Nephron progenitor cell (in vitro differentiated cells): ENCODE data around the gene NLGN3.

Experiments used
- DNase-seq: peaks from one replicate; pipeline ENCODE4 v3.0.0; 2021
- H3K27ac Mint-ChIP-seq: 2 replicates; pipeline ENCODE4 v1.8.0; 2021; ENCODE audit warnings: mild to moderate bottlenecking, moderate library complexity, mixed read lengths
- H3K27me3 Mint-ChIP-seq: 2 replicates; pipeline ENCODE4 v1.8.0; 2021; ENCODE audit warnings: mild to moderate bottlenecking, low read depth, mixed read lengths; ENCODE audit not compliant: poor library complexity
- H3K36me3 Mint-ChIP-seq: 2 replicates; pipeline ENCODE4 v1.8.0; 2021; ENCODE audit warnings: low read depth, mixed read lengths
- H3K4me1 Mint-ChIP-seq: 2 replicates; pipeline ENCODE4 v1.8.0; 2021; ENCODE audit warnings: mixed read lengths
- H3K4me3 Mint-ChIP-seq: 2 replicates; pipeline ENCODE4 v1.8.0; 2021; ENCODE audit warnings: mild to moderate bottlenecking, moderate library complexity, mixed read lengths
- H3K9me3 Mint-ChIP-seq: 2 replicates; pipeline ENCODE4 v1.8.0; 2021; ENCODE audit warnings: mild to moderate bottlenecking, moderate library complexity, mixed read lengths
- TF ChIP-seq, protein P1 (sequence below): fragments of 200-600 bp; sonication (generic); IDR thresholded peaks from 2 replicates; pipeline ENCODE4 v1.5.0; 2021; ENCODE audit warnings: antibody characterized with exemption

Gene NLGN3

DNA sequence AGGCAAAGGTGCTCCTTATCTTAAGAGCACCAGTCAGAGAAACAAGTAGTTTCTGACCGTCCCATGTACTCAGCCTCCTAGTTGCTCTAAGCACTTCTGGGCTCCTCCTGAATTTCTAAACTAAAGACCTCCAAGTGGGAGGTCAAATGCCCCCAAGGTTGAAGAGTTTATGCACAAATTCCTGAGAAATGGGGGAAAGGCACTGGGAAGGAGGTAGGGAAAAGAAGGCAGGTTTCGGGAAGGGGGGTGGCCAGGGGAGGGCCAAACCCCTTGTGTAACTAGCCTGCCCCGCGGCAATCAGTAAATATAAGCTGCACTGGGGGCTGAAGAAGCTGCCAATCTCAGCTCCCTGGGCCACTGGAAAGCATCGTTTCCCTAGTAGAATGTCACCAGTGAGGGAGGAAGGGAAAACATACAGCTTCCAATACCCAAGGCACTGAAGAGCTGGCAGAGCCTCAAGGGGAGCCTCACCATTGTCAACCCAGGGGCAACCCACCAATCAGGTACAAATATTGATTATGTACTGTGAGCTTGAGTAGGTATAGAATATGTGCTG lies 45.6 kb upstream of the NLGN3 start:
- peaks cover 47% of the 10 kb centered on the region for H3K9me3 Mint-ChIP-seq
- H3K4me1 Mint-ChIP-seq = peaks cover 74% of the 10 kb centered on the region
- peaks cover 12% of the 10 kb centered on the region for H3K27me3 Mint-ChIP-seq
- no peaks in the 10 kb centered on the region for H3K36me3 Mint-ChIP-seq
- no peak overlapping the region for H3K4me3 Mint-ChIP-seq
- H3K27ac Mint-ChIP-seq = no peak overlapping the region
- DNase-seq = no peak
- TF ChIP-seq, protein P1, sequence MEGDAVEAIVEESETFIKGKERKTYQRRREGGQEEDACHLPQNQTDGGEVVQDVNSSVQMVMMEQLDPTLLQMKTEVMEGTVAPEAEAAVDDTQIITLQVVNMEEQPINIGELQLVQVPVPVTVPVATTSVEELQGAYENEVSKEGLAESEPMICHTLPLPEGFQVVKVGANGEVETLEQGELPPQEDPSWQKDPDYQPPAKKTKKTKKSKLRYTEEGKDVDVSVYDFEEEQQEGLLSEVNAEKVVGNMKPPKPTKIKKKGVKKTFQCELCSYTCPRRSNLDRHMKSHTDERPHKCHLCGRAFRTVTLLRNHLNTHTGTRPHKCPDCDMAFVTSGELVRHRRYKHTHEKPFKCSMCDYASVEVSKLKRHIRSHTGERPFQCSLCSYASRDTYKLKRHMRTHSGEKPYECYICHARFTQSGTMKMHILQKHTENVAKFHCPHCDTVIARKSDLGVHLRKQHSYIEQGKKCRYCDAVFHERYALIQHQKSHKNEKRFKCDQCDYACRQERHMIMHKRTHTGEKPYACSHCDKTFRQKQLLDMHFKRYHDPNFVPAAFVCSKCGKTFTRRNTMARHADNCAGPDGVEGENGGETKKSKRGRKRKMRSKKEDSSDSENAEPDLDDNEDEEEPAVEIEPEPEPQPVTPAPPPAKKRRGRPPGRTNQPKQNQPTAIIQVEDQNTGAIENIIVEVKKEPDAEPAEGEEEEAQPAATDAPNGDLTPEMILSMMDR = no peak

DNA sequence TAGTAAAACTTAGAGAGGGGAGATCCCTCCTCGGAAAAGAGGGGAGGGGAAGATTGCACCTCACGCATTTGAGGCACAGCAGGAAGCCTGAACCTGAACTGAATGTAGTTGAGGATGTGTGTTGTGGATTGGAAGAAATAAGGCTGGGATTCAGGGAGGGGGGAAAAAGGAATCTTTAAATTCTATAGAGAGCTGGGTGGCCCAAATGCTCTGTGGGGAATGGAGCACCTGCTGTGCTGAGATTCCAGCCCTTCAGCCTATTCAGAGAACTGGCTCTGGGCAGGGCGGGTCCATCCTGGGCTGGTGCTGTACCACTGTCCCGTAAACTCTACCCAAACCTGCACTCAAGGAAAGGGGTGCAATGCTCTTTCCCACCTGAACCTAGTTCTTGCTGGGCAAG lies 44.9 kb upstream of the NLGN3 start:
- Mint-ChIP-seq H3K4me1 (peaks cover 78% of the 10 kb centered on the region), H3K27ac (no peak overlapping the region), H3K36me3 (no peaks in the 10 kb centered on the region), H3K4me3 (no peak overlapping the region), H3K9me3 (peaks cover 48% of the 10 kb centered on the region), H3K27me3 (peaks cover 12% of the 10 kb centered on the region)
- DNase-seq = no peak
- TF ChIP-seq, protein P1 = no peak

DNA sequence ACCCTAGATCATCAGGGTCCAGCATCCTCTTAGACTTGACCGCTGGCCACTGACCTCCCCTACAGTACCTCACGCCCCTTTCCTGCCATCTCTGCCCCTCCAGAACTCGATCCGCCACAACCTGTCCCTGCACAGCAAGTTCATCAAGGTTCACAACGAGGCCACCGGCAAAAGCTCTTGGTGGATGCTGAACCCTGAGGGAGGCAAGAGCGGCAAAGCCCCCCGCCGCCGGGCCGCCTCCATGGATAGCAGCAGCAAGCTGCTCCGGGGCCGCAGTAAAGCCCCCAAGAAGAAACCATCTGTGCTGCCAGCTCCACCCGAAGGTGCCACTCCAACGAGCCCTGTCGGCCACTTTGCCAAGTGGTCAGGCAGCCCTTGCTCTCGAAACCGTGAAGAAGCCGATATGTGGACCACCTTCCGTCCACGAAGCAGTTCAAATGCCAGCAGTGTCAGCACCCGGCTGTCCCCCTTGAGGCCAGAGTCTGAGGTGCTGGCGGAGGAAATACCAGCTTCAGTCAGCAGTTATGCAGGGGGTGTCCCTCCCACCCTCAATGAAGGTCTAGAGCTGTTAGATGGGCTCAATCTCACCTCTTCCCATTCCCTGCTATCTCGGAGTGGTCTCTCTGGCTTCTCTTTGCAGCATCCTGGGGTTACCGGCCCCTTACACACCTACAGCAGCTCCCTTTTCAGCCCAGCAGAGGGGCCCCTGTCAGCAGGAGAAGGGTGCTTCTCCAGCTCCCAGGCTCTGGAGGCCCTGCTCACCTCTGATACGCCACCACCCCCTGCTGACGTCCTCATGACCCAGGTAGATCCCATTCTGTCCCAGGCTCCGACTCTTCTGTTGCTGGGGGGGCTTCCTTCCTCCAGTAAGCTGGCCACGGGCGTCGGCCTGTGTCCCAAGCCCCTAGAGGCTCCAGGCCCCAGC lies 43.8 kb upstream of the NLGN3 start:
- H3K4me1 Mint-ChIP-seq = peaks cover 77% of the 10 kb centered on the region
- no peak for DNase-seq

DNA sequence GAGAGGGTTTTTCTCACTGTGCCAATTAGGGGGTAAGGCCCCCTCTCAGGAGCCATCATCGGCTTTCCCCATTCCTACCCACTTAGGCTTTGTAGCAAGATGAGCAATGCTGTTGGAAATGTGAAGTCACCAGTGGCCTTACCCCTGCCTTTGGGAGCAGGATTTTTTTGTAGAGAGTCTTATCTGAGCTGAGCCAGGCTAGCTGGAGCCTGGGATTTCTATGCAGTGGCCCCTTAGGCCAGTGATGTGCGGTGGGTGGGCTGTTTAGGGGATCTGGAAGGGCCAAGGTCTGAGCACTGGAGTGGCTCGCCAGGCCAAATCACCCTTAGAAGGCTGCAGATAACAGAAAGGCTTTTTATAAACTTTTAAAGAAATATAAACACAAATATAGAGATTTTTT lies 42.3 kb upstream of the NLGN3 start:
- no peak for DNase-seq
- Mint-ChIP-seq H3K36me3 (no peaks in the 10 kb centered on the region), H3K9me3 (peaks cover 53% of the 10 kb centered on the region), H3K4me3 (no peak overlapping the region), H3K27me3 (peaks cover 11% of the 10 kb centered on the region), H3K4me1 (peaks cover 85% of the 10 kb centered on the region), H3K27ac (no peak overlapping the region)
- TF ChIP-seq, protein P1 = no peak

More for the DNA sequence above, 43.8 kb upstream of the NLGN3 start:
- H3K27me3 Mint-ChIP-seq = peaks cover 12% of the 10 kb centered on the region
- H3K36me3 Mint-ChIP-seq = no peaks in the 10 kb centered on the region
- H3K9me3 Mint-ChIP-seq = peaks cover 46% of the 10 kb centered on the region
- TF ChIP-seq, protein P1 = no peak
- no peak overlapping the region for H3K27ac Mint-ChIP-seq
- H3K4me3 Mint-ChIP-seq = no peak overlapping the region

DNA sequence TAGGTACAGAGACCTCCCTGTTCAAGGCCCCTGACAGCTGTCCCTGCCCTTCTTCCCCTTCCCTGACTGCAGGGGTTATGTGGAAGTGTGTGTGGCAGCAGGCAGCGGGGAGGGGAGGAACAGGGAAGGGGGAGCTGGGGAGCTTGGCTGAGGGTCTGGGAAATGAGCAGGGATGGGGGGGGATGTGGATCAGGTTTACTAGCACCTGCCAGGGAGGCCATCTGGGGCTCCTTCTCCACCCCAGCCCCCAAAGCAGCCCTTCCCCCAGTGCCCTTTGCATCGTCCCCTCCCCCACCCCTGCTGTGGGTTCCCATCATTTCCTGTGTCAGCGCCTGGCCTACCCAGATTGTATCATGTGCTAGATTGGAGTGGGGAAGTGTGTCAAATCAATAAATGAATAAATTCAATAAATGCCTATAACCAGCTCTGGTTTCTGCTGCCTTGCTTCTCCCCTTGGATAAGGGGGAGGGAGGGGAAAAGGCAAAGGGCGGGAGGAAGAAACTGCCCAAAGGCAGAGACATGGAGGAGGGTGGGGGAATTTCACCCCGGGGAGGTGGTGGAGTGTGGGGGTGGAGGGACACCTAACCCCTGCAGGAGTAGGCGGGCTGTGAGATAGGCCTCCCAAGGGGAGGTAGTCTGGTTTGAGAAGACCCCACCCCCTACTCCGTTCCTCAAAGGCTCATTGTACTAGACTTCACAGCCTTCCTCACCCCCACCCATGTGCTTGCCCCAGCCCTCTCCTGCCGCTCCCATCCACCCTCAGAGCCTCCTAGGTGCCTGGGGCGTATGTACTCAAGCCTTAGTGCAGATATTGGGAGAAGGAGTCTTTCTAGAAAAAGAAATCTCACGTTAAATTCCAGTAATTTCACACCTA lies 41.3 kb upstream of the NLGN3 start:
- Mint-ChIP-seq H3K9me3 (peaks cover 55% of the 10 kb centered on the region), H3K36me3 (no peaks in the 10 kb centered on the region), H3K27me3 (peaks cover 8% of the 10 kb centered on the region), H3K4me1 (peaks cover 89% of the 10 kb centered on the region), H3K27ac (peak overlapping the region; percentile 95), H3K4me3 (peak overlapping the region; percentile 72)
- peak; percentile 48 for DNase-seq
- TF ChIP-seq, protein P1 = no peak
